GM19468 (cell line): ENCODE data around the gene DELE1.
"Not testable (repeated sequence)": the region's sequence is repeated elsewhere in the genome, so short reads cannot be mapped to it uniquely, and the experiment has no call there.

ENCODE experiments used
- ATAC-seq: cut with Tn5 transposase; IDR thresholded peaks from one replicate; pipeline ENCODE4 v1.9.1; 2021; ENCODE audit warnings: mild to moderate bottlenecking, moderate library complexity, moderate number of reproducible peaks; ENCODE audit not compliant: unreplicated experiment; ENCODE audit errors: extremely low read depth

DELE1 gene

DNA sequence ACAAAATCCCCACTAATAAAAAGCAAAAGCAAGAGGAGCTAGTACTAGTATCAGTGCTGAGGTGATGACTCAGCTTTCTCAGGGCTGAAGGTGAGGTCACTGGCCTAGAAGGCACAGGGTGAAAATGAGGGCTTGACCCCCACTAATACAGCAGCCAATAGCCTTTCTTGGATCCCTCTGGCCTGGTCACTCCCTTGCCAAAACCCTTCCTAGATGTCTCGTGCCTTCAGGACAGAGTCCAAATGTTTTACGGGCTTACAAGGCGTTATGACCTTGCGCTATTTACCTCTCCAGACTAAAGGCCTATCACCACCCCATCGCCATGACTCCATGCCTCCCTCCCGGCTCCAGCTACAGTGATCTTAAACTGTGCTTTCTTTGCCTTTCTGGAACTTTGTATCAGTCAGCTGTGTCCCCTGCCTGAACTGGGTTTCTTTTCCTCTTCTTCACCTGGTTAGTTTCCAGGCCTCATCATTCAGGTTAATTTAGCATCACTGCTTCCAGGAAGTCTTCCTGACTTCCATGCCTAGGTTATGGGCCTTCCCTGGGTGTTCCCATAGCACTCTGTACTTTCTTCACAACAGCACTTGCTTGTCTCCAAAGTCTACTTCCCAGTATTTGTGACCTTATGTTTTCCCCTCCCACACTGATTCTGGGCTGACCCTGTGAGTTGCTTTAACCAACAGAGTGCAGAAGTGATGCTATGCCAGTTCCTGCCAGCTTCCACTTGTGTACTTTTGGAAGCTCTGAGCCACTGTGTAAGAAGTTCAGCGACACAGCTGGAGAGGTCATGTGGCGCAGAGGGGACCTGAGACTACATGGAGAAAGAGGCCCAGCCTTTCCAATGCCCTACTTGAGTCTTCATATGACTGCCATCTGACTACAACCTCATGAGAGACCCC is 4.2 kb upstream of the DELE1 start:
- ATAC-seq, result no peak

DNA sequence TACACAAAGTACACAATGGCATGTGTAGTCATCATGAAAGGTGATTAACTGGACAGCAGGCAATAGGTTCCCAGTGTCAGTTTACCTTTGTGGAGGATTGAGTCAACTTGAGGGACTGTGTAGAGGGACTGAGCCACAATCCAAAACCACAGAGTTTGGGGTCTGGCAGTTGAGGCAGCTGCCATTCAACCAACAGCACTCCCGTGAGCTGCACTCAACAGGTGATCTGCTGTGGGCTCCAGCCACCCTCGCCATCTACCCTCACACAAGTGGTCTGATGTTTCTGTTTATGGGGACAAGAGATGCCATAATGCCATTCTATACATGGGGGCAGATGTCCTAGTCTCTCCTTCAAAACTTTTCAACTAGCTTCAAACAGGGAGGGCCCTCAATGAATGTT is 2.9 kb upstream of the DELE1 start:
- no peak for ATAC-seq

DNA sequence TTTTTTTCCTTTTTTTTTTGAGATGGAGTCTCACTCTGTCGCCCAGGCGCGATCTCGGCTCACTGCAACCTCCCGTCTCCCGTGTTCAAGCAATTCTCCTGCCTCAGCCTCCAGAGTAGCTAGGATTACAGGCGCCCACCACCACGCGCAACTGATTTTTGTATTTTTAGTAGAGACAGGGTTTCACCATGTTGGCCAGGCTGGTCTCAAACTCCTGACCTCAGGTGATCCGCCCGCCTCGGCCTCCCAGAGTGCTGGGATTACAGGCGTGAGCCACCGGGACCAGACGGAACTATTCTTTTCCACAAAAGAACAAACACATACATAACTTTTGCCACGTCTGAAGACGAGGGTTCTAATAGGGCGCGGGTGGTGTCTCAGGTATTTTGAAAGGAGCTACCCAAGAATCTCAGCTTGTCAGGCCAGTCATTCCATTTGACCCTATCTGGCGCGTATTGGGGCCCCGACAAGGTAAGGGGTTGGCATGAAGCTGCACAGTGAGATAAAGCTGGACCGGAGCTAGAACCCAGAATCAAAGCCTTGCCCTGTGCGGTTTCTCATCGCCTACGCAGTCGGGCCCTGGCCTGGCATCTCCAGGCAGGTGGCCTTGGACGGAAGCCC is 734 bp upstream of the DELE1 start:
- ATAC-seq, result not testable (repeated sequence)

DNA sequence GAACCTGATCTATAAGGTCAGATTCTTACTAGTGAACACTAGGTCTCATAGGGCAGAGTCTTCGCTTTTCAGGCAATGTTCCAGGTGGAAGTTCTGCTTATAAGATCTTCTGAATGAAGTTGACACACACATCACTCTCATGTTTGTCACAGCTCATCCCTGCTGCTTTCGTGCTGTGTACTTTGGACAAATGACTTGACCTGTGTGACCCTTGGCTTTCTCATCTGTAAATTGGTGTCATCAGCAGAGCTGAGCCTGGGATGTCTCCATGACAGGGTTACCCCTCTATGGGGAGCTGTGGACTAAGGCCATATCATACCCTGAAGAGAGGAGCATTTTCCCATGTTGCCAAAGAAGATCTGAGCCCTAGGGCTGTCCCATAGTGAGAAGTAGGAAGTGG is 2.8 kb downstream of the DELE1 start:
- no peak for ATAC-seq

DNA sequence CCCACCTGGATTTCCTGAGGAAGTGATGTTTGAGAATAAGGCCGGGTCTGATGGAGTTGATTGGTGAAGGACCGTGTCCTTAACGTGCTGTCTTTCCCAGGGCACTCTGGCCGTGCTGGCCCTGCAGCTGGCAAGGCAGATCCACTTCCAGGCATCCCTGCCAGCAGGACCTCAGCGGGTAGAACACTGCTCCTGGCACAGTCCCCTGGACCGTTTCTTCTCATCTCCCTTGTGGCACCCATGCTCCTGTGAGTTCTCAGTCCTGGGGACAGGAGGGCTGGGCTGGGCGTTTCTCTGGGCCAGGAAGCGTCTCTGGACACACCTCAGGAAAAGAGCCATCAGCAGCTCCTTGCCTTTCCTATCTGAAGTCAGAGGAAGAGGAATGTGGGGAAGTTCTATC is 4.4 kb downstream of the DELE1 start:
- no peak for ATAC-seq

DNA sequence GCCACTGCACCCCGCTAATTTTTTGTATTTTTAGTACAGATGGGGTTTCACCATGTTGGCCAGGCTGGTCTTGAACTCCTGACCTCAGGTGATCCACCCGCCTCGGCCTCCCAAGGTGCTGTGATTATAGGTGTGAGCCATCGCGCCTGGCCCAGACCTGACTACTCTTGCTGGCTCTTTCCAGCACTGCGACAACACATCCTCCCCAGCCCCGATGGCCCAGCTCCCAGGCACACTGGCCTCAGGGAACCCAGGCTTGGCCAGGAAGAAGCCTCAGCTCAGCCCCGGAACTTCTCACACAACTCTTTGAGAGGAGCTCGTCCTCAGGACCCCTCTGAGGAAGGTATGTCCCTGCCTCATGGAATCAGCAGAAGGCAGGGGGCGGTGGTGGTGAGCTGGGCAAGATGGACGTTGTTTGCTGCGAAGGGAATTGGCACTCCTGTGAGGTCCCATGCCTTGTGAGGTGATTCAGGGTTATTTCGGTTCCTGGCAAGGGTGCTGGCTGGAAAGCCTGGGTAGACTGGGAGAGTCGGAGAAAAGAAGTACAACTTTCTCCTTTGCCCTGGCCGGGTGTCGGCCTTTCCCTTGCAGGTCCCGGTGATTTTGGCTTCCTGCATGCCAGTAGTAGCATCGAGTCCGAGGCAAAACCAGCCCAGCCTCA is 5.9 kb downstream of the DELE1 start:
- ATAC-seq, result no peak

DNA sequence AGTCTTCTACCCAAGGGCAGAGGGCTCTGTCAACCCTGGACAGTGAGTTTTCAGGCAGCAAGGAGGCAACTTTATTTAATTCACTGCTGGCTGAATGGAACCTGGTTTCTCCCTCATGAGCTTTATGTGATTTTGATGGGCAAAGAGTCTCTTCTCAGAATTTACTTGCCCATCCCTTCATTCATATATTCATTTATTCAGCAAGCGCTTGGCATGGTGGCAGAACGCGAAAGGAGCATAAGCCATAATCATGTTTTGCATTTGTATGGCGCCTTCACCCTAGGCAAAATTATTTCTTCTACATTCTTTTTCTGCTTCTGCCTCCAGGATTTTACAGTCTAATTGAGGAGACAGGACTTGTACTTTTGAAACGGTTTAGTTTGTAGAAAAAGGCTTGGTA is 8.0 kb downstream of the DELE1 start:
- no peak for ATAC-seq

DNA sequence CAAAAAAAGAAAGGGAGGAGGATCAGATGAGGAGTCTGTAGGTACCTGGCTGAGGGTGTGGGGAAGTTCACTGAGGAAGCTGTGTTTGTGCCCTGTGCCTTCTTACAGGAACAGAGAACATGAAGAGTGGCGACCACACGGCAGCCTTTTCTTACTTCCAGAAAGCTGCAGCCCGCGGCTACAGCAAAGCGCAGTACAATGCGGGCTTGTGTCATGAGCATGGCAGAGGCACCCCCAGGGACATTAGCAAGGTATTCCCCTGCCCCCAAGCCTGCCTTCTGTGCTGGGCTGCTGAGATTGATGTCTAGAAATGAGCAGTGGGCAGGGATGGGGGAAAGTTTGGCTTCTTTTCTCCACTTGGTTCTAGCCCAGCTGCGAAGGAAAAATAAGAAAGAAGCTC is 9.5 kb downstream of the DELE1 start:
- no peak for ATAC-seq

DNA sequence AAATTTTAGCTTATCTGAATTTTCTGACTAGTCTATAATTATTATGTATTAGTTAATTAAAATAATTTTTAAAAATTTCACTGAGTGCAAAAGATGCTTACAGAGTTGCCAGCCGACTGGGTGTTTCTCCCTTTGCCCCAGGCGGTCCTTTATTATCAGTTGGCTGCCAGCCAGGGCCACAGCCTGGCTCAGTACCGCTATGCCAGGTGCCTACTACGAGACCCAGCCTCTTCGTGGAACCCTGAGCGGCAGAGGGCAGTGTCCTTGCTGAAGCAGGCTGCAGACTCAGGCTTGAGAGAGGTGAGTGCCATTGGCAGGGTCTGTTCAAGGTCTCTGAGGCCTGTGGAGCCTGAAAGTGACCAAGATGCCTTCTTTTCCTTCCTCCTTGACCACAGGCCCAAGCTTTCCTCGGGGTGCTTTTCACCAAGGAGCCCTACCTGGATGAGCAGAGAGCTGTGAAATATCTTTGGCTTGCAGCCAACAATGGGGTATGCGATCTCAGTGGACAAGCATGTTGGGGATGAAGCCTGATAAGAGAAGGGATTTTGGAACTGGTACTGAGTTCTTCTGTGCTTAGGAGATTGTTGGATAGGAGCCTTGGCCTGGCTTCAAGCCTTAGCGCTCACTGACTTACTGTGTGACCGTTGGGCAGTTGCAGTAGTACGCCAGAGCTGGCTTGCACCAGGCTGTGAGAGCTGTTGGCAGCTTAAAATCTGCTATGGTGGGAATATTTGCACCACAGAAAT is 10.6 kb downstream of the DELE1 start:
- ATAC-seq, result no peak

DNA sequence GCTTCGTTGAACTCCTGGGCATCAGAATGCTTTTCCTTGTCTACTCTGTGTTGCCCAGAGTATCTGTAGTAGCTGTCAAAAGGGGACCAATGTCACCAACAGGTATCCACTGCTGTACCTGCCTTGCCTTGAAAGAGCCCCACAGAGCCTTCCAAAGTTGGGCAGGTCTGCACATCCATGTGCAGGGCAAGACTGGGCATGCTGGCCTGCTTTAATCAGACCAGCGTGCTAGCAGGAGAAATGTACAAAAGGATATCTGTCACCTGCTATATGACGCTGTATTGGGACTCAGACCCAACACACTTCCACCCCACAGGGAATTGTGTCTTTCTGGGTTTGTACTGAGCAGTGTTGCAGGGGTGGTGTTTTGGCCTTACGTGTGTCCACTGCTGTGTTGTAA is 11.9 kb downstream of the DELE1 start:
- ATAC-seq, result no peak

DNA sequence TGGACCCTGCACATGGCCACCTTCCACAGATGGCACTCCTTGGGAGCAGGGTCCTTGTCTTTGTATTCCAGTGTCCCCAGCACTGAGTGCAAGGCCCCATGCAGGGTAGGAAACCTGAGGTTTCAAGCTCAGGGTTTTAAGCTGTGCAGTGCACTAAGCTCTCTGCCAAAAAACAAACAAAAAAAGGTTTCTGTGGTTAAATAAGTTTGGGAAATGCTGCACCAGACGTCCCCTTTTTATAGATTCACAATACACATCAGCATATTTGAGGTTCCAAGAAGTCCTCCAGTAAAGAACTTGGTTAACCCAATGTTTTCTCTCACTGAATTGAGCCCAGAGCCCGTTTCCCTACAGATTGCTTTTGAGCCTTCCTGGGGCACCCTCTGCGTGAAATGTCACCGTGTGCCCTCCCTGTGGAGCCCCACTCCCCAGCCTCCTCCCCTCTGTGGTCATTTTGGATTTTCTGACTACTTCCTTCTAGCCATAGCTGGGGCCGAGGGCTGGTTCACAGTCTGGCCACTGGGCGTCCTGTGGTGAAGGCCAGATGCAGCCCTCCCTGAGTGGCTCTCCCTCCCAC is 17.1 kb downstream of the DELE1 start:
- ATAC-seq, result no peak

DNA sequence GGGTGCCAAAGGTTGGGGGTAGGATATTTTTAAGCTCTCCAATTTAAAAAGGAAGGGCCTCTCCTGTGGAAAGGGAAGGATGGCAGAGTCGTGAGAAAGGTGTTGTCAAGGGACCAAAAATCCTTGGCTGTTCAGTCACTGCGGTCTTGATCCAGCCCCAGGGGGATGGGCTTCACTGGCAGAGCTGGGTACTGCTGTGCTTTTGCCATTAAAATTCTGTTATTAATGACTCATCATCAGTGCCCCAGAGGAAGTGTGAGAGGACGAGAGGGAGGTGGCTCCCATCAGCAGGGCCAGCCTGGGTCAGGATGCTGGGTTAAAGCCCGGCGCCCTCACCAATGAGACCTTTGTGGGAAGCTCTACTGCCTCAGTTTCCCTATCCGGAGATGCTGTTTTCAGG is 17.6 kb downstream of the DELE1 start:
- no peak for ATAC-seq

DNA sequence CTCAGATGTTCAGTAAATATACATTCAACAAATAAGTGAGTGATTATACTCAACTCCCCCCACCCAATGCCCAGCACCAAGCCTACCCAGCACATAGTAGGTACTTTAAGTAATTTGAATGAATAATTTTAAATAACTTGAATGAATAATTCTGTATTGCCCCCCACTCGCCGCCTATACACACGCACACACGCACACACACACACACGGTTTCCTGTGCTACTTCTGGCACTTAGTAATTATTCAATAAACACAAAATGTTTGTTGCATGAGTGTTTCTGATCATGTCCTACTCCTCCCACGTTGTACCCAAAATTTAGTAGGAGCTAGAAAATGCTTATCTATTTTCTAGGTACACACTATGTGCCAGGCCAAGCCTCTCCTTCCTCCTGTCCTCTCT is 18.1 kb downstream of the DELE1 start:
- ATAC-seq, result no peak

DNA sequence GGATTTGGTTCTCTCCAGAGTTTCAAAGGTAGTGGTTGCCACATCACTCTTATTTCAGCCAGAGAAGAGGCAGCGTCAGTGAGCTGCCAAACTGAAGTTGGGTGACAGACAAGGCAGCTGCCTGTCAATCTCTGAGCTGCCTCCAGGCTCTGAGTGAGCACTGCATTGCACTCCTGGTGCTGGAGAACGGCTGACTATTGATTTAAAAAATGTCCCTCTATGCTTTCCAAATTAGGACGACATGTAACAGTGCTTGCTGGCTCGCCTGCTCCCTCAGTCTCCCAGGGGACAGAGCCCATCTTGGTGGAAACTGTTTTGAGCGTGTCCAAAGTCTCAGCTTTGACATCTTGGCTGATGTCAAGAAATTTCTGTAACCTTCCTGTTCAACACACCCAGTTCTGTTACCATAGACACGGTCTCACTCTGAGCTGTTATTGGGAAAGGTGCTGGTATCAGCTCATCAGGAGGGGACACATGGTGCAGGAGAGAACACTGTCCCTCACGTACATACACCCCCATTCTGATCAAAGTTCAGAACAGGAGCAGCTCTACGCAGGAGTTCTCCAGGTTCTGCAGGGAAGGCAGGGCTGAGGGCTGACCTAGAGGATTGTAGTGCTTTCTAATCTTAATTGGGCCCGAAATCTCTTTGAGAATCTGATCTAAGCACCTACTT is 18.6 kb downstream of the DELE1 start:
- ATAC-seq, result no peak

DNA sequence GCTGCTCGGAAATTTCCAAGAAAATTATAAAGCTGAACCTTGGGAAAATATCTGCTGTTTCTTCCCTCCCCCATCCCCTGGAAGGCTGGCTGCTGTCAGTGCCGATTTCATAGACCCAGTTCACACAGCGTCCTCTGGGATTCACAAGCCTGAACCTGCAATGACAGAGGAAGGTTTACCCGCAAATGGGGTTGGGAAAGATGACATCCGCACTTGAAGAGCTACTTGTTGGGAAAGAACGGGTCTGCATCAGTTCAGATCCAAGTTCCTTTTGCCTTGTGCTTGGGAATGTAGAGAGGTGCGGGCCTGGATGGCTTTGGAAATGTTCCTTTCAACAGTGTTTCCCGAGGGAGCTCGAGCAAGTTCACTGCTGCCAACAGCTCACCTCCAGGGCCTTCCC is 20.4 kb downstream of the DELE1 start:
- no peak for ATAC-seq

DNA sequence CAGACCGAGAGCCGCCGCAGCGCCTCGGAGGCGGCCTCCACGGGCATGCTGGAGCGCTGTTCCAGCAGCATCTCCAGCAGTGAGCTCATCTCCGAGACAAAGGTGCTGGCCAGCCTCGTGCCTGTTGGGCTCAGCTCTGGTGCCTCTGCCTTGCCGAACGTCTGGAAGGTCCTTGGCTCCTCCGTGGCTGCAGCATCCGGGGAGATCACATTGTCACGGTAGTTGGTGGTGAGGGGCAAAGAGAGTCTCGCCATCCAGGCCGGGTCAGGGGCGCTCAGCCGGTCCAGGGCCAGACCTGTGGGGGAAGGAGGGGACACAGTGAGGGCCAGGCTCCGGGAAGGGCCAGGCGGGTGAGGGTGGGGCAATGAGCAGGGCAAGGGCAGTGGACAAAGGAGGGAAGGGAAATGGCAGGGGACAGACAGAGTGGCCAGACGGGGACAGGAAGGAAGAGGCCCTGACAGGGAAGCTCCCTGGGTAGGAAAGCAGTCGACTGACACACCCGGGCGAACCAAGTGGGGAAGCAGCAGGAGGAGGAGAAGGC is 21.9 kb downstream of the DELE1 start:
- ATAC-seq, result no peak

DNA sequence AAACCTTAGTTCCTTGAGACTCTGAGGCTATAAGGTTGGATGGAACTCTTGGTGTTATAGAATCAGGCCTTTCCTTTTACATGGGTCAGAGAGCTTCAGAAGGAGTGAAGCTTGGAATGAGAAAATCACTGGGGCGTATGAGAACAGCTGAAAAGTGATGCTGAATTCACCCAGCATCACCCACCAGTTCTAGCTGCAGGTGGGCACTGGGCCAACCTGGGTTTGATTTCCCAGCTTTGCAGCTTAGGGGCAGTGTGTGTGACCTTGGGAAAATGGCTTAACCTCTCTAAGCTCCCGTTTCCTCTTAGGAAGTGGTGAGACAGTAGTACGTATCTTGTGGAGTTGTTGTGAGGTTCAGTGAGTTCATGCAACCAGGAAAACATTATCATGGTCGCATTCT is 23.6 kb downstream of the DELE1 start:
- ATAC-seq, result no peak

DNA sequence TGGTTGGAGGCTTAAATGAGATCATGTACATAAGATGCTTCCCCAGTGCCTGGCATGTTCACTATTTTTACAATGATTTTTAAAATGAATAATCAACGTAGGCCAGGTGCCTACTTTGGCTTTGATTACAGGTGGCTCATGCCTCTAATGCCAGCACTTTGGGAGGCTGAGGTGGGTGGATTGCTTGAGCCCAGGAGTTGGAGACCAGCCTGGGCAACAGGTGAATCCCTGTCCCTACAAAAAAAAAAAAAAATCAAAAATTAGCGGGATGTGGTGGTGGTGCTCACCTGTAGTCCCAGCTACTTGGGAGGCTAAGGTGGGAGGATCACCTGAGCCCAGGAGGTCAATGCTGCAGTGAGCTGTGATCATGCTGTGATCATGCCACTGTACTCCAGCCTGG is 25.1 kb downstream of the DELE1 start:
- no peak for ATAC-seq

DNA sequence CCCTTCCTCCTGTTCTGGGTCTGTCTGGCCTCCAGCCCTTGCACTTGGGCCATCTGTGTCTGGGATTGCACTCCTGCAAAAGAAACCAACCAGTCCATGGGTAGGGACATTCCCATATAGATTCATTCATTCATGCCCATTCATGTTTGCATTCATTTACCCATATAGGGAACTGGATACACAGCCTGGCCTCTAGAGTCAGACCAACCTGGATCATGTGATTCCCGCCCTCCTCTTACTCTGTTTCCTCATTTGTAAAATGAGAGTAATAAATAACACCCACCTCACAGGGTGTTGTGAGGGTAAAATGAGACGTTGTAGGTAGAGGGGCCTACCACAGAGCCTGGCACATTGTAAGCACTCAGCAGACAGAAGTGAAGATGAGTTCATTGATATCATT is 25.8 kb downstream of the DELE1 start:
- no peak for ATAC-seq
